HEK293 (cell line): Measurements from ENCODE around the gene SLC27A2.

ENCODE experiments used
- CTCF ChIP-seq: fragments of 450-650 bp; formaldehyde crosslinking; IDR thresholded peaks from 2 replicates; pipeline ENCODE4 v1.5.1; 2016; ENCODE audit warnings: missing biosample characterization, missing genetic modification characterization
- INSM2 ChIP-seq: fragments of 450-650 bp; formaldehyde crosslinking; IDR thresholded peaks from 2 replicates; pipeline ENCODE4 v1.5.1; 2016; ENCODE audit warnings: missing biosample characterization, missing genetic modification characterization
- PRDM10 ChIP-seq: fragments of 450-650 bp; formaldehyde crosslinking; IDR thresholded peaks from 2 replicates; pipeline ENCODE4 v1.5.1; 2016; ENCODE audit warnings: missing biosample characterization, missing genetic modification characterization

GRCh38 chr15:50140983-50141382 is 41.0 kb upstream of the SLC27A2 start:
- TF ChIP-seq CTCF (tag by site-specific recombination): no peak
- TF ChIP-seq PRDM10 (tag by site-specific recombination): no peak
- no peak for TF ChIP-seq INSM2 (tag by site-specific recombination)
